ENCODE results near the gene MAEL. TPM values are rescaled to one million over a fixed set of nuclear protein-coding genes. Genes with fewer than 3 reads are reported as not detected.

Gene MAEL
- 0.64 TPM for total RNA-seq

GRCh38 chr1:166988974-166989515 is at the start of gene MAEL:
TSS of gene MAEL (plus strand) at chr1:166989280. CDS start at chr1:166989353, 73 bp downstream.

GRCh38 chr1:166975361-166976129 is 13.5 kb upstream of the MAEL start, which contains the start of gene ILDR2:
TSS of gene ILDR2 (minus strand) at chr1:166975540. CDS start at chr1:166975268, 272 bp downstream.

Small RNAs within 50 kb of the gene (small RNA-seq; reads per million reads assigned to genes)
- not detected for gene RNA5SP65 (ENCODE audit: low replicate concordance)

Other genes starting within 250 kb of the MAEL start
- gene POGK, start 149.8 kb upstream of the MAEL start, total RNA-seq: 25.9 TPM
- gene TADA1, start 113.0 kb upstream of the MAEL start, total RNA-seq: 19.5 TPM
- 10.2 TPM for gene ILDR2, start 13.7 kb upstream of the MAEL start, total RNA-seq
- gene GPA33, start 101.1 kb downstream of the MAEL start, total RNA-seq: 0.12 TPM
- gene STYXL2, start 104.8 kb downstream of the MAEL start, total RNA-seq: 16.1 TPM
- 21.8 TPM for gene POU2F1, start 231.6 kb downstream of the MAEL start, total RNA-seq